PFSK-1 (cell line): ENCODE results near the gene IFI27.

Experiments
- FOXP2 ChIP-seq: optimal IDR thresholded peaks from 2 replicates; pipeline ENCODE3; 2011; ENCODE audit warnings: borderline replicate concordance, control low read depth, inconsistent platforms; ENCODE audit not compliant: insufficient read depth; ENCODE audit errors: extremely low read length, extremely low read depth
- POLR2AphosphoS5 ChIP-seq: IDR thresholded peaks from 2 replicates; pipeline ENCODE4 v1.6.1; 2012; ENCODE audit warnings: low read depth, mild to moderate bottlenecking, control low read depth, low read length, moderate library complexity
- SIN3A ChIP-seq: IDR thresholded peaks from 2 replicates; pipeline ENCODE4 v1.6.1; 2012; ENCODE audit warnings: mild to moderate bottlenecking, low read length, moderate library complexity, borderline replicate concordance; ENCODE audit not compliant: insufficient read depth
- TAF1 ChIP-seq: IDR thresholded peaks from 2 replicates; pipeline ENCODE4 v1.6.1; 2012; ENCODE audit warnings: low read length, control low read depth, borderline replicate concordance; ENCODE audit not compliant: insufficient read depth
- TF ChIP-seq, protein P1 (sequence below), 2 experiments: IDR thresholded peaks; 2 replicates each; pipeline versions ENCODE4 v1.6.1 to v1.8.0; 2011 to 2012; ENCODE audit warnings: low read depth in 2 of 2, low read length in 2 of 2, control low read depth in 1 of 2, inconsistent platforms in 1 of 2, mild to moderate bottlenecking in 1 of 2, moderate library complexity in 1 of 2; ENCODE audit not compliant: insufficient read depth in 1 of 2

DNA sequence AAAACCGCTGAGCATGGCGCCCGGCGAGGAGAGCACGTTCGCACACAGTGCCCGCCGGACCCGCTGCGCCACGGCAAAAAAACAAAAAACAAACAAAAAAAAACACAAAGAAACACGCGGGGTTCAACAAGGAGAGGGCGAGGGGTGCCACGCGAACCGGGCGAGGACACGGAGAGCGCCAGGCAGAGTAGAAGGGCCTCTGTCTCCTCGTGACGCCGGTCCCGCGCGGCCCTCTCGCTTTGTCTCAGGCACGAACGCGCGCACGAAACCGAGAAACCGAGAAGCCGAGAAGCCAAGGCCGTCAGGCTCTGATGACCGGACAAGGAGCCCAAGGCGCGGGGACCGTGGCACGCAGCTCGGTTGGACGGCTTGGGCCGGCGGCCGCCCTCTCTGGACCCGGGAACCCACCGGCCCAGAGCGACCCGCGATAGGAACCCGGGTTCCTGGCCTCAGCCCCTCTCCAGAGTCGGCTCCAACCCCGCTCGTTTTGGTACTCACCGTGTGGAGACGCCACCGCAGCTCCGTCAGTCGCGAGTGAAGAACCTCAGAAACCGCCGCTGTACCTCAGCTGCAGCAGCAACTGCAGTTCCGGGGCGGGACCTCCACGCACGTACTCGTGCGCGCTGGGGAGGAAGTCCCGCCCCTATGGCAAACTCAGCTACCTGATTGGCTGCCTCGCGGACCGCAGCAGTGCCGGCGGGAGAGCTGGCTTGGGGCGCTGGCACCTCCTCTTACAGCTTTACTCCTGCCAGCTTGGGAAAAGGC, 29.7 kb upstream of the IFI27 start, which contains the start of the genes DDX24 and IFI27L1:
- TF ChIP-seq TAF1 (no peak), POLR2AphosphoS5 (peak; percentile 65), SIN3A (no peak), FOXP2 (peak; percentile 50)
- TF ChIP-seq, protein P1, sequence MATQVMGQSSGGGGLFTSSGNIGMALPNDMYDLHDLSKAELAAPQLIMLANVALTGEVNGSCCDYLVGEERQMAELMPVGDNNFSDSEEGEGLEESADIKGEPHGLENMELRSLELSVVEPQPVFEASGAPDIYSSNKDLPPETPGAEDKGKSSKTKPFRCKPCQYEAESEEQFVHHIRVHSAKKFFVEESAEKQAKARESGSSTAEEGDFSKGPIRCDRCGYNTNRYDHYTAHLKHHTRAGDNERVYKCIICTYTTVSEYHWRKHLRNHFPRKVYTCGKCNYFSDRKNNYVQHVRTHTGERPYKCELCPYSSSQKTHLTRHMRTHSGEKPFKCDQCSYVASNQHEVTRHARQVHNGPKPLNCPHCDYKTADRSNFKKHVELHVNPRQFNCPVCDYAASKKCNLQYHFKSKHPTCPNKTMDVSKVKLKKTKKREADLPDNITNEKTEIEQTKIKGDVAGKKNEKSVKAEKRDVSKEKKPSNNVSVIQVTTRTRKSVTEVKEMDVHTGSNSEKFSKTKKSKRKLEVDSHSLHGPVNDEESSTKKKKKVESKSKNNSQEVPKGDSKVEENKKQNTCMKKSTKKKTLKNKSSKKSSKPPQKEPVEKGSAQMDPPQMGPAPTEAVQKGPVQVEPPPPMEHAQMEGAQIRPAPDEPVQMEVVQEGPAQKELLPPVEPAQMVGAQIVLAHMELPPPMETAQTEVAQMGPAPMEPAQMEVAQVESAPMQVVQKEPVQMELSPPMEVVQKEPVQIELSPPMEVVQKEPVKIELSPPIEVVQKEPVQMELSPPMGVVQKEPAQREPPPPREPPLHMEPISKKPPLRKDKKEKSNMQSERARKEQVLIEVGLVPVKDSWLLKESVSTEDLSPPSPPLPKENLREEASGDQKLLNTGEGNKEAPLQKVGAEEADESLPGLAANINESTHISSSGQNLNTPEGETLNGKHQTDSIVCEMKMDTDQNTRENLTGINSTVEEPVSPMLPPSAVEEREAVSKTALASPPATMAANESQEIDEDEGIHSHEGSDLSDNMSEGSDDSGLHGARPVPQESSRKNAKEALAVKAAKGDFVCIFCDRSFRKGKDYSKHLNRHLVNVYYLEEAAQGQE (IDR thresholded peaks at IDR 0.05; ENCODE audit: insufficient read depth in 1 of 2, low read depth in 2 of 2, low read length in 2 of 2) = no peak
